Measurements from ENCODE around the gene RAI1.
"Not testable (repeated sequence)": the region's sequence is repeated elsewhere in the genome, so short reads cannot be mapped to it uniquely, and the experiment has no call there.

RAI1 gene, protein sequence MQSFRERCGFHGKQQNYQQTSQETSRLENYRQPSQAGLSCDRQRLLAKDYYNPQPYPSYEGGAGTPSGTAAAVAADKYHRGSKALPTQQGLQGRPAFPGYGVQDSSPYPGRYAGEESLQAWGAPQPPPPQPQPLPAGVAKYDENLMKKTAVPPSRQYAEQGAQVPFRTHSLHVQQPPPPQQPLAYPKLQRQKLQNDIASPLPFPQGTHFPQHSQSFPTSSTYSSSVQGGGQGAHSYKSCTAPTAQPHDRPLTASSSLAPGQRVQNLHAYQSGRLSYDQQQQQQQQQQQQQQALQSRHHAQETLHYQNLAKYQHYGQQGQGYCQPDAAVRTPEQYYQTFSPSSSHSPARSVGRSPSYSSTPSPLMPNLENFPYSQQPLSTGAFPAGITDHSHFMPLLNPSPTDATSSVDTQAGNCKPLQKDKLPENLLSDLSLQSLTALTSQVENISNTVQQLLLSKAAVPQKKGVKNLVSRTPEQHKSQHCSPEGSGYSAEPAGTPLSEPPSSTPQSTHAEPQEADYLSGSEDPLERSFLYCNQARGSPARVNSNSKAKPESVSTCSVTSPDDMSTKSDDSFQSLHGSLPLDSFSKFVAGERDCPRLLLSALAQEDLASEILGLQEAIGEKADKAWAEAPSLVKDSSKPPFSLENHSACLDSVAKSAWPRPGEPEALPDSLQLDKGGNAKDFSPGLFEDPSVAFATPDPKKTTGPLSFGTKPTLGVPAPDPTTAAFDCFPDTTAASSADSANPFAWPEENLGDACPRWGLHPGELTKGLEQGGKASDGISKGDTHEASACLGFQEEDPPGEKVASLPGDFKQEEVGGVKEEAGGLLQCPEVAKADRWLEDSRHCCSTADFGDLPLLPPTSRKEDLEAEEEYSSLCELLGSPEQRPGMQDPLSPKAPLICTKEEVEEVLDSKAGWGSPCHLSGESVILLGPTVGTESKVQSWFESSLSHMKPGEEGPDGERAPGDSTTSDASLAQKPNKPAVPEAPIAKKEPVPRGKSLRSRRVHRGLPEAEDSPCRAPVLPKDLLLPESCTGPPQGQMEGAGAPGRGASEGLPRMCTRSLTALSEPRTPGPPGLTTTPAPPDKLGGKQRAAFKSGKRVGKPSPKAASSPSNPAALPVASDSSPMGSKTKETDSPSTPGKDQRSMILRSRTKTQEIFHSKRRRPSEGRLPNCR (N-terminal part only)

DNA sequence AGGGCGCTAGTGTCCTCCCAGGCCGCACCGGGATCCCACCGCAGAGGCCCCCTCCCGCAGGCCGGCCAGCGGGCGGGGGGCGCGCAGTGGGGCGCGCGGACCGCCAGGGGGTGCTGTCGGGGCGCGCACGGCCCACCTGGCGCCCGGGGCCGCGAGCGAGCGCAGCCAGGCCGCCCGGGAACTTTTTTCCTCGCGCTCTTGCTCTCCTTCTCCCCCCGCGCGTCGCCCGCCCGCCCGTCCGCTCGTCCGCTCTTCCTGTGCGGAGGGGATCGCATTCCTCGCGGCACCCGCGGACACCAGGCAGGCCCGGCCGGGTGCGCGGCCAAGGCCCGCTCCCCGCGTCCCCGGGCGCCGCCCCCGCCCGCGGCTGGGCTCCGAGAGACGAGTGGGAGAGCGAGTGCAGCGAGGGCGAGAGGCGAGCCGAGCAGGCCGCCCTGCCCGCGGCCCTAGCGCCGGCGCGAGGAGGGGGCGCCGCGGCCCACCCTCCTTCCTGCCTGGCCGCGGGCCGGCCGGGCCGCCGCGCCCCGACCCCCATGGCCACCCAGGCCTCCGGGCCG is at the start of gene RAI1:
TSS of gene RAI1 (plus strand) at position 272 of the 557 bp plus-strand sequence. CDS start 111,491 bp downstream, outside the sequence.
- DNase-seq (ENCODE audit: low read depth in 2 of 2, low spot score in 1 of 2): peak; percentile 36 to 49

DNA sequence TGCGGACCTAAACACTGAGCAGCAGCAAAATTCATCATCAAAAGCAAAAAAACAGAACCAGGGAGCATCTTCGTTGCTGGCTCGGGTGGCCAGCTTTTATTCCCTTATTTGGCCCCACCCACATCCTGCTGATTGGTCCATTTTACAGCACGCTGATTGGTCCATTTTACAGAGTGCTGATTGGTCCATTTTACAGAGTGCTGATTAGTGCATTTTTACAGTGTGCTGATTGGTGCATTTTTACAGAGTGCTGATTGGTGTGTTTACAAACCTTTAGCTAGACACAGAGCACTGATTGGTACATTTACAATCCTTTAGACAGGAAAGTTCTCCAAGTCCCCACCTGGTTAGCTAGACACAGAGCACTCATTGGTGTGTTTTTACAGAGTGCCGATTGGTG is 48.6 kb upstream of the RAI1 start:
- DNase-seq (ENCODE audit: low read depth in 2 of 2, low spot score in 1 of 2): not testable (repeated sequence)

DNA sequence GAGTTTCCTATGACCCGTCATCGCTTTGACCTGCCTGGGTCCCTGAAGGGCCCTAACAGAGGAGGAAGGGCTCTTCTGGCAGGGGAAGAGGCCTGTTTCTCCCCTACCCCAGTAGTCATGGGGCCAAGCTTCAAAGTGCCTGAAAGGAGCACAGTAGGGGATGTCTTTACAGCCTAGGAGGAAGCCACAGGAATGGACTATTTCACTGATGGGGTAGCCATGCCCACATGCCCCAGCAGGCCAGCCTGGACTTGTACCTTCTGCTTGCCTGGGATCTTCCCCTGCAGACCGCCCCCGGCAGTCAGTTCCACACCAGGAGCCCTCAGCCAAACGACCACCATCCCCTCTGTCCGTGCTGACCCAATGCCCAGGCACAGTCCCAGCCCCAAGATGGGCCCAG is 47.9 kb upstream of the RAI1 start:
- DNase-seq (ENCODE audit: low read depth in 2 of 2, low spot score in 1 of 2): no peak

DNA sequence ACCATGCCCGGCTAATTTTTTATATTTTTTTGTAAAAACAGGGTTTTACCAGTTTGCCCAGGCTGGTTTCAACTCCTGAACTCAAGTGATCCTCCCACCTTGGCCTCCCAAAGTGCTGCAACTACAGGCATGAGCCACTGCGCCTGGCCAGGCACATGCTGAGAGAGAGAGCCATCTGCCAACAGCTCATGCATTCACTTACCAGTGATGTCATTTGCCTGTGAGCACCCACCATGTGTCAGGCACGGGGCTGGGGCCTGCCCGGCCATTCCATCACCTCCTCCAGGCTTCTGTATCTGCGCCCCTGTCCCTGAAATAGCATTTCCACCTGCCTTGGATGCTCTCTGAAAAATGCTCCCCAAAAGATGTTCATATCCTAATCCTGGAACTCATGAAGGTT is 46.1 kb upstream of the RAI1 start:
- DNase-seq (ENCODE audit: low read depth in 2 of 2, low spot score in 1 of 2): no peak

DNA sequence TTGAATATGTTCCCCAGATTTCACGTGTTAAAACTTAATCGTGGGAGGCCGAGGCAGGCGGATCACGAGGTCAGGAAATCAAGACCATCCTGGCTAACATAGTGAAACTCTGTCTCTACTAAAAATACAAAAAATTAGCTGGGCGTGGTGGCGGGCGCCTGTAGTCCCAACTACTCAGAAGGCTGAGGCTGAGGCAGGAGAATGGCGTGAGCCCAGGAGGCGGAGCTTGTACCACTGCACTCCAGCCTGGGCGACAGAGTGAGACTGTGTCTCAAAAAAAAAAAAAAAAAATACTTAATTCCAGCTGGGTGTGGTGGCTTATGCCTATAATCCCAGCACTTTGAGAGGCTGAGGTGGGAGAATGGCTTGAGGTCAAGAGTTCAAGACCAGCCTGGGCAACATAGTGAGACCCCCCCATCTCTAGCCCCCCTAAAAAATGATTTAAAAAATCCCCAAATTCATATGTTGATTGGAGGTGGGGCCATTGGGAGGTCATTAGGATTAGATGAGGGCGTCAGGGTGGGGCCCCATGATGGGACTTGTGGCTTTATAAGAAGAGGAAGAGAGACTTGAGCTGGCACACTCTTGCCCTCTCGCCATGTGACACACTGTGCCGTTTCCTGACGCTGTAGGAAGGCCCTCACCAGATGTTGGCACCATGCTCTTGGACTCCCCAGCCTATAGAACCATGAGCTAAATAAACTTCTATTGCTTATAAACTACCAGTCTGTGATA is 45.6 kb upstream of the RAI1 start:
- DNase-seq (ENCODE audit: low read depth in 2 of 2, low spot score in 1 of 2): not testable (repeated sequence)

DNA sequence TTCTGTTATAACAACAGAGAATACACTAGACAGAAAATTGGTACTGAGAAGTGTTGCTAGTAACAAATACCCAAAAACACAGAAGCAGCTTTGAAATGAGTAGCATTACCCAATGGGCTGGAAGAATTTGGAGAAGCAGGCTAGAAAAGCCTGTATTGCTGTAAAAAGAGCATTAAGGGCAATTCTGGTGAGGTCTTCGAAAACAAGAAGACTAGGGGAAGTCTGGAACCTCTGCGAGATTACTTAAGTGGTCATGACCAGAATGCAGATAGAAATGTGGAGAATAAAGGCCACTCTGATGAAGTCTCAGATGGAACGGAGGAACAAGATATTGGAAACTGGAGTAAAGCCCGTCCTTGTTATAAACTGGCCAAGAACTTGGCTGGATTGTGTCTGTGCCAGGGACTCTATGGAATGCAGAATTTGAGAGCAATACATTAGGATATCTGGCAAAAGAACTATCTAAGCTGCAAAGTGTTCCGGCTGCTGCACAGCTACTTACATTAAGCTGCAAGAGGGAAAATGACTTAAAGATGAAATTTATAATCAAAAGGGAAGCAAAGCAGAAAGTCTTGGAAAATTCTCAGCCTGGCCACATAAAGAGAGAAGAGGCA is 44.9 kb upstream of the RAI1 start:
- no peak for DNase-seq (ENCODE audit: low read depth in 2 of 2, low spot score in 1 of 2)

DNA sequence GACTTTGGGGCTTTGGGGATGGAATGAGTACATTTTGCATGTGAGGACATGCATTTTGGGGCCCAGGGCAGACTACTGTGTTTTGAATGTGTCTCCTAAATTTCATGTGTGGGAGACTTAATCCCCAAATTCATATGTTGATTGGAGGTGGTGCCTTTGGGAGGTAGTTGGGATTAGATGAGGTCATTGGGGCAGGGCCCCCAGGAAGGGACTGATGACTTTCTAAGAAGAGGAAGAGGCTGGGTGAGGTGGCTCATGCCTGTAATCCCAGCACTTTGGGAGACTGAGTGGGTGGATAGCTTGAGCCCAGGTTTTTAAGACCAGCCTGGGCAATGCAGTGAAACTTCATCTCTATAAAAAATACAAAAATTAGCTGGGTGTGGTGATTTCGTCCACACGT is 42.8 kb upstream of the RAI1 start:
- DNase-seq (ENCODE audit: low read depth in 2 of 2, low spot score in 1 of 2): no peak

DNA sequence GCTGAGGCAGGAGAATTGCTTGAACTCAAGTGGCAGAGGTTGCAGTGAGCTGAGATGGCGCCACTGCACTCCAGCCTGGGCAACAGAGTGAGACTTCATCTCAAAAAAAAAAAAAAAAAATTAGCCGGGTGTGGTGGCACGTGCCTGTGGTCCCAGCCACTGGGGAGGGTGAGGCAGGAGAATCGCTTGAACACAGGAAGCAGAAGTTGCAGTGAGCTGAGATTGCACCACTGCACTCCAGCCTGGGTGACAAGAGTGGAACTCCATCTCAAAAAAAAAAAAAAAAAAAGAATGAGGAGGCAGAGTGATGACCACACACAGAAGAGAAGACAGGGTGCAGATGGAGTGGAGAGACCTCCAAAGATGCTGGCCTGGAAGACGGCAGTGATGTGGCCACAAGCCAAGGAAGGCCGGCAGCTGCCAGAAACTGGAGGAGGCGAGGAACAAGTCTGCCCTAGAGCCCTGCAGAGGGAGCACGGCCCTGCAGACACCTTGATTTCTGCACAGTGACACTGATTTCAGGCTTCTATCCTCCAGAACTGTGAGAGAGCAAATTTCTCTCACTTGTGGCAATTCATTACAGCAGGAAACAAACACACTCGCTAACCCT is 41.5 kb upstream of the RAI1 start:
- DNase-seq (ENCODE audit: low read depth in 2 of 2, low spot score in 1 of 2): not testable (repeated sequence)

DNA sequence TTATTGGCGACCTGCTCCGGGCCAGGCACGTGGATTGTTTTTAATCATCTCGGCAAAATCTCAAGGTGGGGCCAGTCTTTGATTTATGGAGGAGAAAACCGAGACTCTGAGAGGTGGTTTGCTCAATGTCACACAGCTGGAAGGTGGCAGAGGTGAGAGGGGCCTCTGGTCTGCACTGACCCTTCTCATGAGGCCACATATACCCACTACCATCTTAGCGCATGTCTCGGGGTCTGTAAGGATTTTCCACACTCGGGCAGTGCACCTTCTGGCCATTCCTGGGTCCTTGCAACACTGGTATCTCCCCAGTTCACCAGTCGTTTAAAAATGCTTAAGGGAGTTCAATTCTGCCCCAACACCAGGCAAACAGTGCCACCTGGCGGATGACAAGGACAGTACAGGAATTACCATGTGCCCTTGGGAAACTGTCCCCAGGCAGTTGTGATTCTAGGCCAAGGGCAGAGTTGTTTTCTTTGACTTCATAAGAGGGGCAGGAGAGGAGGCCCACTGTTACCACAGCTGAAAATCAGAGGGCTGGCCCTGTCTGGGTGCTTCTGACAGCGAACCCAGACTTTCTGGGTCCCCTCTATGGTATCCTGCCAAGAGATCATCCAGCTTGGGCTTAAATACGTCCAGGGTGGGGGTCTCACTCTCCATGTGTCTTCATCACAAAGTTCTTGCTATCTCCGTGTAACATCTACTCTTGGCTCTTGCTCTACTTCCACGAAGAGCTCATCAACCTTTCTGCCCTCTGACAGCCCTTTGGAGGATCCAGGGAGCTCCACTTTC is 39.4 kb upstream of the RAI1 start:
- peak; percentile 54 to 66 for DNase-seq (ENCODE audit: low read depth in 2 of 2, low spot score in 1 of 2)

DNA sequence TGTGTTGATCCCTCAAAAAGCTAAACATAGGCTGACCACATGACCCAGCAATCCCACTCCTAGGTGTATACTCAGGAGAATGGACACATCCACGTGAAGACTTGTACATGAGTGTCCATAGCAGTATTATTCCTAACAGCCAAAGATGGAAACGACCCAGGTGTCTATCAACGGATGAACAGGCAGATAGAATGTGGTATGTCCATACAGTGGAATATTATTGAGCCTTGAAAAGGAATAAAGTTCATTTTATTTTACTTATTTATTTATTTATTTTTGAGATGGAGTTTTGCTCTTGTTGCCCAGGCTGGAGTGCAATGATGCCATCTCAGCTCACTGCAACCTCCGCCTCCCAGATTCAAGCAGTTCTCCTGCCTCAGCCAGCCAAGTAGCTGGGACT is 36.1 kb upstream of the RAI1 start:
- not testable (repeated sequence) for DNase-seq (ENCODE audit: low read depth in 2 of 2, low spot score in 1 of 2)

DNA sequence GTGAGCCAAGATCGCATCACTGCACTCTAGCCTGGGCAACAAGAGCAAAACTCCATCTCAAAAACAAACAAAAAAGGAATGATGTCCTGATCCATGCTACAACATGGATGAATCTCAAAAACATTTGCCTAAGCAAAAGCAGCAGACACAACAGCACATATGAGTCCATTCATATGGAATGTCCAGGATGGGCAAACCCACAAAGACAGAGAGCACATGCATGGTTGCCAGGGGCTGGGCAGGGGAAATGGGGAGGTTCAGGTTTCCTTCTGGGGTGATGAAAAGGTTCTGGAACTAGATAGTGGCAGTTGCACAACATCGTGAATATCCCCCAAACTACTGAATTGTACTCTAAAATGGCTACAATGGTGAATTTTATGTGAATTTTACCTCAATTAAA is 35.3 kb upstream of the RAI1 start:
- no peak for DNase-seq (ENCODE audit: low read depth in 2 of 2, low spot score in 1 of 2)

DNA sequence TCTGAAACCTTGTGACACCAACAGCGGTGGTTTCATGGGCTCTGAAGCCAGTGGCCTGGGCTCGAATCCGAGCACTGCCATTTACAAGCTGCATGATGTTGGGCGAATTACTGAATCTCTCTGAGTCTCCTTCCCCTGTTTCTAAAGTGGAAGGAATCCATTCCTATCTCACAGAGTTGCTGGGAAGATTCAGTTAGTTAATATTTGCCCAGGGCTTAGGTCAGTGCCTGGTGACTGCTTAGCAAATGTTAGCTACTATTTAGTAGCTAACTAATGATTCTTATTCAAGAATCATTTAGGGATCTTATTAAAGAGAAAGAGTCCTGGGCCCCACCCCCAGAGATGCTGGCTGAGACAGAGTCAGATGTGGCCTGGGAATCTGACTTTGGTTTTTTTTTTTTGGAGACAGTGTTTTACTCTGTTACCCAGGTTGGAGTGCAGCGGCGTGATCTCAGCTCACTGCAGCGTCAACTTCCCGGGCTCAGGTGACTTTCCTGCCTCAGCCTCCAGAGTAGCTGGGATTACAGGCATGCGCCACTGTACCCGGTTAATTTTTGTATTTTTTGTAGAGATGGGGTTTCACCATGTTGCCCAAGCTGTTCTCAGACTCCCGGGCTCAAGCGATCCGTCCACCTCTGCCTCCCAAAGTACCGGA is 33.6 kb upstream of the RAI1 start:
- DNase-seq (ENCODE audit: low read depth in 2 of 2, low spot score in 1 of 2): no peak

DNA sequence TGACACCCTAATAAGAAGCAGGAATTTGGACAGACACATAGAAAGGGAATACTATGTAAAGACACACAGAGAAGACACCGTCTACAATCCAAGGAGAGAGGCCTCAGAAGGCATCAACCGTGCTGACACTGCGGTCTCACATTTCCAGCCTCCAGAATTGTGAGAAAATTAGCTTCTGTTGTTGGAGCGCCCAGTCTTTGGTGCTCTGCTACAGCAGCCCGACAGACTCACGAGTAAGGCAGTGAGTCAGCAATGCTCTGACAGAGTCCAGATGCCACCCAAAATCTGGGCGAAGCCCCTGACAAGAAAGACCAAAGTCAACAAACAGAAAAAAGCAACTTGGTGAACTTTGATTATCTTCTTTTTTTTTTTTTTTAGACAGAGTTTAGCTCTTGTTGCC is 32.5 kb upstream of the RAI1 start:
- no peak for DNase-seq (ENCODE audit: low read depth in 2 of 2, low spot score in 1 of 2)

DNA sequence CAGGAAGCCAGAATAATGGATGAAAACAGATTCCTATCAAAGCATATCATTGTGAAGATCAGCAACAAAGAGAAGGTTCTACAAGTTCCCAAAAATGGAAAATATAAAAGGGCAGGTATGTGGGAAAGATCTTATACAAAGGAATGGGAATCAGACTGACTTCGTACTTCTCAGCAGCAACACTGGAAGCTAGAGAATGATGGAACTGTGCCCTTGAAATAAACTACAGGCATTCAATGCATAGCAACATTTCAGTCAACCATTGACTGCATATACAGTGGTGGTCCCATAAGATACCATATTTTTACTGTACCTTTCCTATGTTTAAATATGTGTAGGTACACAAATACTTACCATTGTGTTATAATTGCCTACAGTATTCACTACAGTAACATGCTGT is 30.3 kb upstream of the RAI1 start:
- no peak for DNase-seq (ENCODE audit: low read depth in 2 of 2, low spot score in 1 of 2)

DNA sequence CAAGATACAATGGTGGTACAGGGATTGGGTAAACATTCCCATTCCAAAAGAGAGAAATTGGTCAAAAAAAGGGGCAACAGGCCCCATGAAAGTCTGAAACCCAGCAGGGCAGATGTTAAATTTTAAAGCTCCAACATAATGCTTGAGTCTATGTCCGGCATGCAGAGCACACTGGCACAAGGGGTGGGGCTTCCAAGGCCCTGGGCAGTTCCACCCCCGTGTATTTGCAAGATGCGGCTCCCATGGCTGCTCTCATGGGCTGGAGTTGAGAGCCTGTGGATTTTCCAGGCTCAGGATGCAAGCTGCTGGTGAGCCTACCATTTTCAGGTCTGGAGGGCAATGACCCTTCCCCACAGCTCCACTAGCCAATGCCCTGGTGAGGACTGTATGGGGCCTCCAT is 27.9 kb upstream of the RAI1 start:
- DNase-seq (ENCODE audit: low read depth in 2 of 2, low spot score in 1 of 2): no peak

DNA sequence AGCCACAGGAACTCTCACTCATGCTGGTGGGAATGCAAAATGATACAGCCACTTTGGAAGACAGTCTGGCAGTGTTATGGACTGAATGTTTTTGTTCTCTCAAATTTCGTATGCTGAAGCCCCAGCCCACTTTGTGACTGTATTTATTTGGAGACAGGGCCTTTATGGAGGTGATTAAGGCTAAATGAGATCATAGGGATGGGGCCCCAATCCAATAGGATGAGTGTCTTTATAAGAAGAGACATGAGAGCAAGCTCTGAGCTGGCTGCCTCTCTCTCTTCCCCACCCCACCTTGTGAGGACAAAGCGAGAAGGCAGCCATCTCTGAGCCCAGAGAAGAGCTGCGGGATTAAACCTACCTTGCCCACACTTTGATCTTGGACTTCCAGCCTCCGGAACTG is 21.9 kb upstream of the RAI1 start:
- no peak for DNase-seq (ENCODE audit: low read depth in 2 of 2, low spot score in 1 of 2)

DNA sequence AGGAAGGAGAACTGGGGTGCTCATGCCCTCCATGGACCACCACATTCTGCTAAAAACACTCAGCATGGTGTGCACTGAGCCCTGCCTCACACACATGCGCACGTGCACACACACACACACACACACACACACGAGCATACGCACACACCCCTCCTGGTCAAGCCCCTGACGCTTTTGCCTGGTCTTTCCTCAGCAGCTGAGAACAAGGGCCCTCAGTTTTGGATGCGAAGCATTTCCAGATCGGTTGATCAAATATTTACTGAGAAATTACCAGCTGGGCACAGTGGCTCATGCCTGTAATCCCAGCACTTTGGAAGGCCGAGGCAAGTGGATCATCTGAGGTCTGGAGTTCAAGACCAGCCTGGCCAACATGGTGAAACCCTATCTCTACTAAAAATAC is 20.1 kb upstream of the RAI1 start:
- DNase-seq (ENCODE audit: low read depth in 2 of 2, low spot score in 1 of 2): no peak

DNA sequence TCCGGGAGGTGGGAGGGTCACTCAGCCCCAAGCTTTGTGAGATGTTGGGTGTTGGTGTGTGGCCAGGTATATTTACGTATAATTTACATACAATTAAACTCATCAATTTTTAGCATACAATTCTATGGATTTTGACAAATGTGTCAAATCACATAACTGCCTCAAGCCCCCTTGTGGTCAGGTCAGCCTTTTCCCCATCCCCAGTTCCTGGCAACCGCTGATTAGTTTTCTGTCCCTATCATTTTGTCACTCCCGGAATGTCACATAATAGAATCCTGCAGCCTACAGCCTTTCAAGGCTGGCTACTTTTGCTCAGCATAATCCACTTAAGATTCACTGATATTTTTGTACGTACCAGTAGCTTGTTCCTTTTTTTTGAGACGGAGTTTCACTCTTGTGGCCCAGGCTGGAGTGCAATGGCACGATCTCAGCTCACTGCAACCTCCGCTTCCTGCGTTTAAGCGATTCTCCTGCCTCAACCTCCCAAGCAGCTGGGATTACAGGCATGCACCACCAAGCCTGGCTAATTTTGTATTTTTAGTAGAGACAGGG is 19.3 kb upstream of the RAI1 start:
- no peak for DNase-seq (ENCODE audit: low read depth in 2 of 2, low spot score in 1 of 2)
